ENCODE measurements around the gene NKAIN2.

DNA sequence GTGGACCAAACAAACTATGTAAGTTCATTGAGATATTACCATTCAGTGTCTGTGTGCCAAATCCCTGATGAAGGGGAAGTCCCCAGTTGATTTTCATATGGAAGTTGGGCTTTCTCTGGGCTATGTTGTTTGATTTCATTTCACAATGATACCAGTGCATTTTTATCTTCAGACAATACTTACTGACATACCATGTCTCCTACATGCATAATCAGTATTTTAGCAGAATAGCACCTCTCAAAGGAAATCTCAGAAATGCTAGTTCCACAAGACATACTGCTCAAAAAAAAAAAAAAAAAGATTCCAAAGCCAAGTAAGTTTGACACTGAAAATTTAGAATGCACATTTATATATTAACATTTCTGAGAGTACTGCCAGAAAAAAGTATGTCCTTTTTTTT is 989.7 kb downstream of the NKAIN2 start:
- TF ChIP-seq POLR2AphosphoS5 (IDR thresholded peaks at IDR 0.05) (no peak), POLR2A (IDR thresholded peaks at IDR 0.05) (no peak), EP300 (IDR thresholded peaks at IDR 0.05) (no peak)
- TF ChIP-seq, protein P1, sequence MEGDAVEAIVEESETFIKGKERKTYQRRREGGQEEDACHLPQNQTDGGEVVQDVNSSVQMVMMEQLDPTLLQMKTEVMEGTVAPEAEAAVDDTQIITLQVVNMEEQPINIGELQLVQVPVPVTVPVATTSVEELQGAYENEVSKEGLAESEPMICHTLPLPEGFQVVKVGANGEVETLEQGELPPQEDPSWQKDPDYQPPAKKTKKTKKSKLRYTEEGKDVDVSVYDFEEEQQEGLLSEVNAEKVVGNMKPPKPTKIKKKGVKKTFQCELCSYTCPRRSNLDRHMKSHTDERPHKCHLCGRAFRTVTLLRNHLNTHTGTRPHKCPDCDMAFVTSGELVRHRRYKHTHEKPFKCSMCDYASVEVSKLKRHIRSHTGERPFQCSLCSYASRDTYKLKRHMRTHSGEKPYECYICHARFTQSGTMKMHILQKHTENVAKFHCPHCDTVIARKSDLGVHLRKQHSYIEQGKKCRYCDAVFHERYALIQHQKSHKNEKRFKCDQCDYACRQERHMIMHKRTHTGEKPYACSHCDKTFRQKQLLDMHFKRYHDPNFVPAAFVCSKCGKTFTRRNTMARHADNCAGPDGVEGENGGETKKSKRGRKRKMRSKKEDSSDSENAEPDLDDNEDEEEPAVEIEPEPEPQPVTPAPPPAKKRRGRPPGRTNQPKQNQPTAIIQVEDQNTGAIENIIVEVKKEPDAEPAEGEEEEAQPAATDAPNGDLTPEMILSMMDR (IDR thresholded peaks at IDR 0.05), result no peak

Measured in sigmoid colon (tissue), 4 donors.